Measurements from ENCODE around the gene TRAPPC12.
"Not testable (repeated sequence)": the region's sequence is repeated elsewhere in the genome, so short reads cannot be mapped to it uniquely, and the experiment has no call there.

The TRAPPC12 gene

GRCh38 chr2:3379647-3380534 lies at the start of gene TRAPPC12:
TRAPPC12 (plus strand) TSS chr2:3379694; CDS start chr2:3387624, 7,930 bp downstream.
- DNase-seq (ENCODE audit: insufficient read length, low spot score) (peak; percentile 71), FAIRE-seq (no peak)

GRCh38 chr2:3332133-3332532 lies 47.4 kb upstream of the TRAPPC12 start:
- no peak for FAIRE-seq
- DNase-seq (ENCODE audit: insufficient read length, low spot score): no peak

- DNase-seq (ENCODE audit: insufficient read length, low spot score) (no peak), FAIRE-seq (no peak)
These were observed 44.8 kb upstream of the TRAPPC12 start for GRCh38 chr2:3334392-3335345.

- DNase-seq (ENCODE audit: insufficient read length, low spot score): no peak
- no peak for FAIRE-seq
These were observed 42.6 kb upstream of the TRAPPC12 start for GRCh38 chr2:3336844-3337243.

- no peak for DNase-seq (ENCODE audit: insufficient read length, low spot score)
These were observed 41.2 kb upstream of the TRAPPC12 start for GRCh38 chr2:3338340-3338739.

GRCh38 chr2:3340144-3340543 lies 39.4 kb upstream of the TRAPPC12 start:
- FAIRE-seq (no peak), DNase-seq (ENCODE audit: insufficient read length, low spot score) (no peak)

More at GRCh38 chr2:3338340-3338739, 41.2 kb upstream of the TRAPPC12 start:
- no peak for FAIRE-seq

- DNase-seq (ENCODE audit: insufficient read length, low spot score) (no peak), FAIRE-seq (no peak)
These were observed 38.2 kb upstream of the TRAPPC12 start for GRCh38 chr2:3341336-3341735.

- DNase-seq (ENCODE audit: insufficient read length, low spot score) (no peak), FAIRE-seq (no peak)
These were observed 37.2 kb upstream of the TRAPPC12 start for GRCh38 chr2:3342324-3342723.

GRCh38 chr2:3343012-3343411 lies 36.5 kb upstream of the TRAPPC12 start:
- DNase-seq (ENCODE audit: insufficient read length, low spot score) (no peak), FAIRE-seq (no peak)

- FAIRE-seq (no peak), DNase-seq (ENCODE audit: insufficient read length, low spot score) (no peak)
These were observed 34.6 kb upstream of the TRAPPC12 start for GRCh38 chr2:3344897-3345296.

- FAIRE-seq: no peak
- DNase-seq (ENCODE audit: insufficient read length, low spot score): no peak
These were observed 33.9 kb upstream of the TRAPPC12 start for GRCh38 chr2:3345621-3346020.

GRCh38 chr2:3348767-3349166 lies 30.7 kb upstream of the TRAPPC12 start:
- DNase-seq (ENCODE audit: insufficient read length, low spot score) (no peak), FAIRE-seq (no peak)

- FAIRE-seq: no peak
- no peak for DNase-seq (ENCODE audit: insufficient read length, low spot score)
These were observed 30.2 kb upstream of the TRAPPC12 start for GRCh38 chr2:3349211-3349693.

GRCh38 chr2:3354986-3355385 lies 24.5 kb upstream of the TRAPPC12 start:
- no peak for FAIRE-seq
- no peak for DNase-seq (ENCODE audit: insufficient read length, low spot score)

GRCh38 chr2:3355951-3356569 lies 23.4 kb upstream of the TRAPPC12 start:
- no peak for FAIRE-seq
- no peak for DNase-seq (ENCODE audit: insufficient read length, low spot score)

GRCh38 chr2:3356799-3357198 lies 22.7 kb upstream of the TRAPPC12 start:
- DNase-seq (ENCODE audit: insufficient read length, low spot score) (no peak), FAIRE-seq (no peak)

GRCh38 chr2:3357446-3357845 lies 22.0 kb upstream of the TRAPPC12 start:
- FAIRE-seq: not testable (repeated sequence)

GRCh38 chr2:3357926-3358325 lies 21.6 kb upstream of the TRAPPC12 start:
- FAIRE-seq (no peak), DNase-seq (ENCODE audit: insufficient read length, low spot score) (no peak)

More at GRCh38 chr2:3357446-3357845, 22.0 kb upstream of the TRAPPC12 start:
- DNase-seq (ENCODE audit: insufficient read length, low spot score): not testable (repeated sequence)

- FAIRE-seq: no peak
- DNase-seq (ENCODE audit: insufficient read length, low spot score): no peak
These were observed 17.7 kb upstream of the TRAPPC12 start for GRCh38 chr2:3361518-3362389.

GRCh38 chr2:3365219-3365618 lies 14.3 kb upstream of the TRAPPC12 start:
- FAIRE-seq (no peak), DNase-seq (ENCODE audit: insufficient read length, low spot score) (no peak)

Data from GM19239 (cell line).